SK-N-SH treated with all-trans-retinoic acid at 6 μM for 48 hours (cell line): ENCODE data around the gene CDH4.

Experiments
- ATAC-seq: fragments of 200-7000 bp; cut with Tn5 transposase; 3 replicates; pipeline ENCODE4 v1.9.1; 2020; ENCODE audit warnings: mild to moderate bottlenecking, moderate library complexity
- BACH2 ChIP-seq: fragments of 250-450 bp; sonication (Bioruptor Pico); IDR thresholded peaks from 2 replicates; pipeline ENCODE4 v1.9.0; 2021; ENCODE audit warnings: mild to moderate bottlenecking, borderline replicate concordance
- ESRRG ChIP-seq: fragments of 250-450 bp; sonication (Bioruptor Pico); IDR thresholded peaks from 2 replicates; pipeline ENCODE4 v1.6.1; 2021; ENCODE audit warnings: mild to moderate bottlenecking
- GLIS3 ChIP-seq: fragments of 250-450 bp; sonication (Bioruptor Pico); IDR thresholded peaks from 2 replicates; pipeline ENCODE4 v1.5.0; 2020; ENCODE audit warnings: mild to moderate bottlenecking, moderate library complexity
- ISL1 ChIP-seq: fragments of 250-450 bp; sonication (Bioruptor Pico); IDR thresholded peaks from 2 replicates; pipeline ENCODE4 v2.1.2; 2022; ENCODE audit warnings: mild to moderate bottlenecking, moderate library complexity
- OSR1 ChIP-seq: fragments of 250-450 bp; sonication (Bioruptor Pico); IDR thresholded peaks from 2 replicates; pipeline ENCODE4 v1.8.0; 2022; ENCODE audit warnings: moderate library complexity, mild to moderate bottlenecking, inconsistent platforms
- PPARA ChIP-seq: fragments of 250-450 bp; sonication (Bioruptor Pico); IDR thresholded peaks from 2 replicates; pipeline ENCODE4 v1.5.0; 2020; ENCODE audit warnings: mild to moderate bottlenecking, borderline replicate concordance
- RARB ChIP-seq: fragments of 250-450 bp; sonication (Bioruptor Pico); IDR thresholded peaks from 2 replicates; pipeline ENCODE4 v1.8.0; 2021; ENCODE audit warnings: mild to moderate bottlenecking, moderate library complexity
- SNAI2 ChIP-seq: fragments of 250-450 bp; sonication (Bioruptor Pico); IDR thresholded peaks from 2 replicates; pipeline ENCODE4 v1.5.0; 2020; ENCODE audit warnings: mild to moderate bottlenecking, moderate library complexity
- TCF4 ChIP-seq: fragments of 250-450 bp; sonication (Bioruptor Pico); IDR thresholded peaks from 2 replicates; pipeline ENCODE4 v1.8.0; 2021; ENCODE audit warnings: mild to moderate bottlenecking, moderate library complexity, borderline replicate concordance
- TOX ChIP-seq: fragments of 250-450 bp; sonication (Bioruptor Pico); IDR thresholded peaks from 2 replicates; pipeline ENCODE4 v1.8.0; 2021; ENCODE audit warnings: mild to moderate bottlenecking, moderate library complexity, borderline replicate concordance
- ZC3H10 ChIP-seq: fragments of 250-450 bp; sonication (Bioruptor Pico); IDR thresholded peaks from 2 replicates; pipeline ENCODE4 v1.5.1; 2021; ENCODE audit warnings: mild to moderate bottlenecking, moderate library complexity
- ZFP3 ChIP-seq: fragments of 250-450 bp; sonication (Bioruptor Pico); IDR thresholded peaks from 2 replicates; pipeline ENCODE4 v1.5.0; 2020; ENCODE audit warnings: mild to moderate bottlenecking, moderate library complexity
- ZFP30 ChIP-seq: fragments of 450-650 bp; formaldehyde crosslinking; IDR thresholded peaks from 2 replicates; pipeline ENCODE4 v1.5.0; 2022; ENCODE audit warnings: mild to moderate bottlenecking, moderate library complexity
- ZNF565 ChIP-seq: fragments of 450-650 bp; formaldehyde crosslinking; conservative IDR thresholded peaks from 2 replicates; pipeline ENCODE4 v1.5.0; 2020; ENCODE audit warnings: low read depth, mild to moderate bottlenecking, moderate library complexity
- ZNF70 ChIP-seq: fragments of 450-650 bp; formaldehyde crosslinking; IDR thresholded peaks from 2 replicates; pipeline ENCODE4 v1.5.0; 2020; ENCODE audit warnings: mild to moderate bottlenecking, moderate library complexity
- ZNF8 ChIP-seq: fragments of 450-650 bp; formaldehyde crosslinking; IDR thresholded peaks from 2 replicates; pipeline ENCODE4 v1.5.0; 2020; ENCODE audit warnings: mild to moderate bottlenecking, moderate library complexity
- TF ChIP-seq, protein P1 (sequence below): fragments of 250-450 bp; sonication (Bioruptor Pico); IDR thresholded peaks from 2 replicates; pipeline ENCODE4 v1.8.0; 2021; ENCODE audit warnings: low read depth, mild to moderate bottlenecking, moderate library complexity, borderline replicate concordance
- TF ChIP-seq, protein P2 (sequence below): fragments of 250-450 bp; sonication (Bioruptor Pico); IDR thresholded peaks from 2 replicates; pipeline ENCODE4 v1.5.0; 2020; ENCODE audit warnings: mild to moderate bottlenecking, moderate library complexity
- TF ChIP-seq, protein P3 (sequence below): fragments of 250-450 bp; sonication (Bioruptor Pico); IDR thresholded peaks from 2 replicates; pipeline ENCODE4 v1.5.1; 2021; ENCODE audit warnings: mild to moderate bottlenecking, moderate library complexity
- TF ChIP-seq, protein P4 (sequence below): fragments of 250-450 bp; sonication (Bioruptor Pico); IDR thresholded peaks from 2 replicates; pipeline ENCODE4 v1.5.1; 2020; ENCODE audit warnings: low read depth, mild to moderate bottlenecking, moderate library complexity
- TF ChIP-seq, protein P5 (sequence below): fragments of 250-450 bp; sonication (Bioruptor Pico); IDR thresholded peaks from 2 replicates; pipeline ENCODE4 v1.8.0; 2020; ENCODE audit warnings: mild to moderate bottlenecking, moderate library complexity, borderline replicate concordance

The CDH4 gene

DNA sequence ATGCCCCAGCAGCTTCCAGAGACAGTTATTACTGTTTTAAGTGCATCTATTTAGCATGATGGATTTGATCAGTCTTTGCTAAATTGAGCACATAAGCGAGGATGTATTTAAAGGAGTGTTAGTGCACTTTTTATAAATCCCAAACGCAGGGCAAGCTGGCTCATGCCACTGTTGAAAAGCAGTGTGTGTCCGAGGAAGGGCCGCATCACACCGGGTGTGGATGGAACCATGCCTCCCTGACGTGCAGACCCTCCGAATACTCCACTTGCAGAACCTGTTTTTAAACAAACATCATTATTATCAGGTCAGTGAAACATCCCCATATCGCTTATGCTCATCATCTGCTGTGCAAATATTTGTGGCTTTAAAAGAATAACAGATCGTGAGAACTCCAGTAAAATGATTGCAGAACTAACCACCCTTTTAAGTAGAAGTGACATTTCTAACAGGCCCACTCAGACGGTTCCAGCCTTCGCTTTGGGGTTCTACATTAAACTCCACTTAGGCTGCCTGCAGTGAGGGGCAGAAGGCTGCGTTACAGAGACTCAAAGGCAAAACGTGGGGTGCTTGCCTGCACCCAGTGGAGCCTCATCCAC lies 190.1 kb downstream of the CDH4 start:
- TF ChIP-seq ZFP3 (CRISPR knock-in tag) (no peak), SNAI2 (CRISPR knock-in tag) (no peak), ZNF8 (no peak)
- TF ChIP-seq, protein P1, sequence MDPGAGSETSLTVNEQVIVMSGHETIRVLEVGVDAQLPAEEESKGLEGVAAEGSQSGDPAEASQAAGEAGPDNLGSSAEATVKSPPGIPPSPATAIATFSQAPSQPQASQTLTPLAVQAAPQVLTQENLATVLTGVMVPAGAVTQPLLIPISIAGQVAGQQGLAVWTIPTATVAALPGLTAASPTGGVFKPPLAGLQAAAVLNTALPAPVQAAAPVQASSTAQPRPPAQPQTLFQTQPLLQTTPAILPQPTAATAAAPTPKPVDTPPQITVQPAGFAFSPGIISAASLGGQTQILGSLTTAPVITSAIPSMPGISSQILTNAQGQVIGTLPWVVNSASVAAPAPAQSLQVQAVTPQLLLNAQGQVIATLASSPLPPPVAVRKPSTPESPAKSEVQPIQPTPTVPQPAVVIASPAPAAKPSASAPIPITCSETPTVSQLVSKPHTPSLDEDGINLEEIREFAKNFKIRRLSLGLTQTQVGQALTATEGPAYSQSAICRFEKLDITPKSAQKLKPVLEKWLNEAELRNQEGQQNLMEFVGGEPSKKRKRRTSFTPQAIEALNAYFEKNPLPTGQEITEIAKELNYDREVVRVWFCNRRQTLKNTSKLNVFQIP (CRISPR knock-in tag), result no peak
- TF ChIP-seq, protein P2, sequence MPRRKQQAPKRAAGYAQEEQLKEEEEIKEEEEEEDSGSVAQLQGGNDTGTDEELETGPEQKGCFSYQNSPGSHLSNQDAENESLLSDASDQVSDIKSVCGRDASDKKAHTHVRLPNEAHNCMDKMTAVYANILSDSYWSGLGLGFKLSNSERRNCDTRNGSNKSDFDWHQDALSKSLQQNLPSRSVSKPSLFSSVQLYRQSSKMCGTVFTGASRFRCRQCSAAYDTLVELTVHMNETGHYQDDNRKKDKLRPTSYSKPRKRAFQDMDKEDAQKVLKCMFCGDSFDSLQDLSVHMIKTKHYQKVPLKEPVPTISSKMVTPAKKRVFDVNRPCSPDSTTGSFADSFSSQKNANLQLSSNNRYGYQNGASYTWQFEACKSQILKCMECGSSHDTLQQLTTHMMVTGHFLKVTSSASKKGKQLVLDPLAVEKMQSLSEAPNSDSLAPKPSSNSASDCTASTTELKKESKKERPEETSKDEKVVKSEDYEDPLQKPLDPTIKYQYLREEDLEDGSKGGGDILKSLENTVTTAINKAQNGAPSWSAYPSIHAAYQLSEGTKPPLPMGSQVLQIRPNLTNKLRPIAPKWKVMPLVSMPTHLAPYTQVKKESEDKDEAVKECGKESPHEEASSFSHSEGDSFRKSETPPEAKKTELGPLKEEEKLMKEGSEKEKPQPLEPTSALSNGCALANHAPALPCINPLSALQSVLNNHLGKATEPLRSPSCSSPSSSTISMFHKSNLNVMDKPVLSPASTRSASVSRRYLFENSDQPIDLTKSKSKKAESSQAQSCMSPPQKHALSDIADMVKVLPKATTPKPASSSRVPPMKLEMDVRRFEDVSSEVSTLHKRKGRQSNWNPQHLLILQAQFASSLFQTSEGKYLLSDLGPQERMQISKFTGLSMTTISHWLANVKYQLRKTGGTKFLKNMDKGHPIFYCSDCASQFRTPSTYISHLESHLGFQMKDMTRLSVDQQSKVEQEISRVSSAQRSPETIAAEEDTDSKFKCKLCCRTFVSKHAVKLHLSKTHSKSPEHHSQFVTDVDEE (CRISPR knock-in tag), result no peak
- ATAC-seq, result no peak

DNA sequence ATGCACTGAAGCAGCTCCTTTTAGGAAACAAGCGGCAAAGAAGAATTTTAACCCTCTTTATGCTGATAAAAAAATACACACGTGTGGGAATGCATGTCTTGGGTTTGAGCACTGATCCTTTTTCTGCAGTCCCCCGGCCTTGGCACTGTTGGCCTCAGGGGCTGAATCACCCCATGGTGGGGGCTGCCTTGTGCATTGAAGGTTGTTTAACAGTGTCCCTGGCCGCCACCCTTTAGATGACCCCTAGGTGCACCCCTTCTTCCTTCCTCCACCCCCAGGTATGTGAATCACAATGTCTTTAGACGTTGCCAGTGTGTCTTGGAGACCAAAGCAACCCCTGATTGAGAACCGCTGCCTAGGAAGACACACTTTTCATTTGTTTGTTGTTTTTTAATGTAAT lies 190.7 kb downstream of the CDH4 start:
- TF ChIP-seq TOX (no peak), SNAI2 (CRISPR knock-in tag) (no peak), ESRRG (CRISPR knock-in tag) (no peak), TCF4 (CRISPR knock-in tag) (no peak), OSR1 (CRISPR knock-in tag) (no peak), RARB (CRISPR knock-in tag) (no peak), ZFP3 (CRISPR knock-in tag) (no peak), BACH2 (no peak), GLIS3 (CRISPR knock-in tag) (no peak), PPARA (CRISPR knock-in tag) (no peak), ZNF70 (CRISPR knock-in tag) (no peak), ZC3H10 (CRISPR knock-in tag) (no peak), ZFP30 (no peak), ZNF565 (CRISPR knock-in tag) (no peak), ISL1 (CRISPR knock-in tag) (no peak)
- TF ChIP-seq, protein P1 (CRISPR knock-in tag), result no peak
- TF ChIP-seq, protein P2 (CRISPR knock-in tag), result no peak
- TF ChIP-seq, protein P3, sequence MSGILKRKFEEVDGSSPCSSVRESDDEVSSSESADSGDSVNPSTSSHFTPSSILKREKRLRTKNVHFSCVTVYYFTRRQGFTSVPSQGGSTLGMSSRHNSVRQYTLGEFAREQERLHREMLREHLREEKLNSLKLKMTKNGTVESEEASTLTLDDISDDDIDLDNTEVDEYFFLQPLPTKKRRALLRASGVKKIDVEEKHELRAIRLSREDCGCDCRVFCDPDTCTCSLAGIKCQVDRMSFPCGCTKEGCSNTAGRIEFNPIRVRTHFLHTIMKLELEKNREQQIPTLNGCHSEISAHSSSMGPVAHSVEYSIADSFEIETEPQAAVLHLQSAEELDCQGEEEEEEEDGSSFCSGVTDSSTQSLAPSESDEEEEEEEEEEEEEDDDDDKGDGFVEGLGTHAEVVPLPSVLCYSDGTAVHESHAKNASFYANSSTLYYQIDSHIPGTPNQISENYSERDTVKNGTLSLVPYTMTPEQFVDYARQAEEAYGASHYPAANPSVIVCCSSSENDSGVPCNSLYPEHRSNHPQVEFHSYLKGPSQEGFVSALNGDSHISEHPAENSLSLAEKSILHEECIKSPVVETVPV (CRISPR knock-in tag), result no peak
- TF ChIP-seq, protein P4, sequence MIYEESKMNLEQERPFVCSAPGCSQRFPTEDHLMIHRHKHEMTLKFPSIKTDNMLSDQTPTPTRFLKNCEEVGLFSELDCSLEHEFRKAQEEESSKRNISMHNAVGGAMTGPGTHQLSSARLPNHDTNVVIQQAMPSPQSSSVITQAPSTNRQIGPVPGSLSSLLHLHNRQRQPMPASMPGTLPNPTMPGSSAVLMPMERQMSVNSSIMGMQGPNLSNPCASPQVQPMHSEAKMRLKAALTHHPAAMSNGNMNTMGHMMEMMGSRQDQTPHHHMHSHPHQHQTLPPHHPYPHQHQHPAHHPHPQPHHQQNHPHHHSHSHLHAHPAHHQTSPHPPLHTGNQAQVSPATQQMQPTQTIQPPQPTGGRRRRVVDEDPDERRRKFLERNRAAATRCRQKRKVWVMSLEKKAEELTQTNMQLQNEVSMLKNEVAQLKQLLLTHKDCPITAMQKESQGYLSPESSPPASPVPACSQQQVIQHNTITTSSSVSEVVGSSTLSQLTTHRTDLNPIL (CRISPR knock-in tag), result no peak
- TF ChIP-seq, protein P5, sequence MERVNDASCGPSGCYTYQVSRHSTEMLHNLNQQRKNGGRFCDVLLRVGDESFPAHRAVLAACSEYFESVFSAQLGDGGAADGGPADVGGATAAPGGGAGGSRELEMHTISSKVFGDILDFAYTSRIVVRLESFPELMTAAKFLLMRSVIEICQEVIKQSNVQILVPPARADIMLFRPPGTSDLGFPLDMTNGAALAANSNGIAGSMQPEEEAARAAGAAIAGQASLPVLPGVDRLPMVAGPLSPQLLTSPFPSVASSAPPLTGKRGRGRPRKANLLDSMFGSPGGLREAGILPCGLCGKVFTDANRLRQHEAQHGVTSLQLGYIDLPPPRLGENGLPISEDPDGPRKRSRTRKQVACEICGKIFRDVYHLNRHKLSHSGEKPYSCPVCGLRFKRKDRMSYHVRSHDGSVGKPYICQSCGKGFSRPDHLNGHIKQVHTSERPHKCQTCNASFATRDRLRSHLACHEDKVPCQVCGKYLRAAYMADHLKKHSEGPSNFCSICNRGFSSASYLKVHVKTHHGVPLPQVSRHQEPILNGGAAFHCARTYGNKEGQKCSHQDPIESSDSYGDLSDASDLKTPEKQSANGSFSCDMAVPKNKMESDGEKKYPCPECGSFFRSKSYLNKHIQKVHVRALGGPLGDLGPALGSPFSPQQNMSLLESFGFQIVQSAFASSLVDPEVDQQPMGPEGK (CRISPR knock-in tag), result no peak
- TF ChIP-seq, all 23 proteins: peak for 0
- no peak for ATAC-seq
